ENCODE results near the gene TMEM208. TPM values are rescaled to one million over a fixed set of nuclear protein-coding genes. Genes with fewer than 3 reads are reported as not detected.

The TMEM208 gene
- total and polyA plus RNA-seq, 2 of the 8 experiments (the other 6 are each of a cell fraction or from before 2014, with no cell fraction given) = 37.7 to 100.0 TPM

GRCh38 chr16:67238278-67238575 lies 11.3 kb downstream of the TMEM208 start (continued):
- TF ChIP-seq JUN (IDR thresholded peaks at IDR 0.05; ENCODE audit: low read depth, low read length) = no peak
- no peak for TF ChIP-seq USF2 (IDR thresholded peaks at IDR 0.05; ENCODE audit: low read length)
